Lower leg skin (tissue), 4 donors: ENCODE data around the gene EIF4B. TPM values are rescaled to one million over a fixed set of nuclear protein-coding genes. Genes with fewer than 3 reads are reported as not detected.

Experiments
- DNase-seq, 2 donors: peaks; one replicate each; pipeline ENCODE4 v3.0.0-alpha.2; 2019; ENCODE audit warnings: low spot score in 2 of 2
- H3K4me3 ChIP-seq: fragments of 200-600 bp; sonication (generic); 2 replicates; pipeline ENCODE4 v1.5.1; 2017; ENCODE audit warnings: mild to moderate bottlenecking, low read depth; ENCODE audit not compliant: poor library complexity, severe bottlenecking
- CTCF ChIP-seq, 3 donors: fragments of 450-650 bp; IDR thresholded peaks; one replicate each; pipeline ENCODE4 v1.5.1; 2016; ENCODE audit warnings: antibody characterized with exemption in 3 of 3, mild to moderate bottlenecking in 3 of 3, moderate library complexity in 2 of 3
- POLR2A ChIP-seq, 2 donors: fragments of 450-650 bp; IDR thresholded peaks; one replicate each; pipeline ENCODE4 v1.6.1; 2016 to 2017; ENCODE audit warnings: antibody characterized with exemption in 2 of 2, mild to moderate bottlenecking in 1 of 2, moderate library complexity in 1 of 2
- WGBS, 2 donors: methylation state at CpG; one replicate each; pipeline ENCODE4 v1.1.5; 2018; 5-methylcytosine and 5-hydroxymethylcytosine counted together
- intact Hi-C: fragments of 100-400 bp; cut with DNase I; formaldehyde crosslinking; loops from one replicate; pipeline ENCODE4 v1.15.0; 2023; ENCODE audit warnings: low total_unique reads
- total RNA-seq, 4 donors: library from RNA; depleted of rRNA; stranded (reverse); fragments of >200 nt; gene quantifications; one replicate each; pipeline ENCODE4 v1.1.0, GENCODE V29; 2016

The EIF4B gene
- total RNA-seq, 4 donors from 2014 or later = 499 to 623 (median 546) TPM

GRCh38 chr12:53054112-53054878 lies 48.0 kb downstream of the EIF4B start:
- DNase-seq = peak; percentile 93 to 99
- peak overlapping the region; percentile 29 for H3K4me3 ChIP-seq
- 6 to 9% methylated on average over 33 to 37 of the region's 48 CpGs for WGBS, 2 donors
- TF ChIP-seq POLR2A (IDR thresholded peaks at IDR 0.05) = no peak
- TF ChIP-seq CTCF (IDR thresholded peaks at IDR 0.05) = no peak
- intact Hi-C loops = no loop called here

GRCh38 chr12:53055471-53056266 lies 49.4 kb downstream of the EIF4B start:
- DNase-seq = peak in 1 of 2 donors; percentile 85
- no peak overlapping the region for H3K4me3 ChIP-seq
- intact Hi-C loops = no loop called here
- WGBS, 2 donors = 82 to 83% methylated on average over 15 of the region's 15 CpGs
- TF ChIP-seq POLR2A (IDR thresholded peaks at IDR 0.05) = no peak
- TF ChIP-seq CTCF (IDR thresholded peaks at IDR 0.05) = no peak

GRCh38 chr12:53056296-53056695 lies 50.0 kb downstream of the EIF4B start:
- TF ChIP-seq POLR2A (IDR thresholded peaks at IDR 0.05) = no peak
- TF ChIP-seq CTCF (IDR thresholded peaks at IDR 0.05) = no peak
- intact Hi-C loops = no loop called here
- no peak overlapping the region for H3K4me3 ChIP-seq
- WGBS, 2 donors = 79 to 83% methylated on average over 5 of the region's 5 CpGs
- peak in 1 of 2 donors; percentile 79 for DNase-seq

- intact Hi-C loops = no loop called here
- TF ChIP-seq CTCF (IDR thresholded peaks at IDR 0.05) = no peak
- no peak for TF ChIP-seq POLR2A (IDR thresholded peaks at IDR 0.05)
- H3K4me3 ChIP-seq = no peak overlapping the region
- 86 to 95% methylated on average over 7 of the region's 7 CpGs for WGBS, 2 donors
- DNase-seq = no peak
Measured at GRCh38 chr12:53056901-53057300, 50.6 kb downstream of the EIF4B start.

- intact Hi-C loops = no loop called here
- H3K4me3 ChIP-seq = no peak overlapping the region
- peak in 1 of 2 donors; percentile 84 for DNase-seq
- TF ChIP-seq POLR2A (IDR thresholded peaks at IDR 0.05) (no peak), CTCF (IDR thresholded peaks at IDR 0.05) (no peak)
- 88 to 89% methylated on average over 13 of the region's 13 CpGs for whole genome bisulfite sequencing, 2 donors
Measured at GRCh38 chr12:53057816-53058500, 51.7 kb downstream of the EIF4B start.
